Esophagus (tissue), 2 donors: ENCODE results near the gene EEF2. TPM values are rescaled to one million over a fixed set of nuclear protein-coding genes. Genes with fewer than 3 reads are reported as not detected.
"Not testable (repeated sequence)": the region's sequence is repeated elsewhere in the genome, so short reads cannot be mapped to it uniquely, and the experiment has no call there.

Source experiments
- H3K27ac ChIP-seq, 2 donors: one replicate each; pipeline ENCODE4 v1.5.1; 2013; ENCODE audit warnings: low read depth in 2 of 2, mild to moderate bottlenecking in 2 of 2, inconsistent platforms in 1 of 2, low read length in 1 of 2, moderate library complexity in 1 of 2
- H3K27me3 ChIP-seq, 2 donors: one replicate each; pipeline ENCODE4 v1.6.1; 2013; ENCODE audit warnings: low read length in 2 of 2, control low read depth in 1 of 2, mild to moderate bottlenecking in 1 of 2; ENCODE audit not compliant: insufficient read depth in 2 of 2, control insufficient read depth in 1 of 2
- H3K36me3 ChIP-seq, 2 donors: one replicate each; pipeline ENCODE4 v1.6.1; 2013; ENCODE audit warnings: low read length in 1 of 2; ENCODE audit not compliant: control insufficient read depth in 2 of 2, insufficient read depth in 2 of 2
- H3K4me1 ChIP-seq, 2 donors: one replicate each; pipeline ENCODE4 v1.6.1; 2013; ENCODE audit warnings: low read length in 1 of 2; ENCODE audit not compliant: control insufficient read depth in 2 of 2, insufficient read depth in 2 of 2
- H3K4me3 ChIP-seq, 2 donors: one replicate each; pipeline ENCODE4 v1.5.1; 2013; ENCODE audit warnings: low read length in 2 of 2, mild to moderate bottlenecking in 2 of 2, low read depth in 1 of 2, moderate library complexity in 1 of 2
- H3K9me3 ChIP-seq, 2 donors: one replicate each; pipeline ENCODE4 v1.6.1; 2013; ENCODE audit warnings: mild to moderate bottlenecking in 2 of 2, low read depth in 1 of 2, low read length in 1 of 2, moderate library complexity in 1 of 2; ENCODE audit not compliant: control insufficient read depth in 2 of 2, insufficient read depth in 1 of 2
- WGBS, 2 donors: extraction: QIAGEN DNeasy Blood & Tissue Kit; methylation state at CpG; one replicate each; pipeline ENCODE4 v1.1.7; 2013; 5-methylcytosine and 5-hydroxymethylcytosine counted together
- polyA plus RNA-seq, 2 donors: library from polyadenylated mRNA; stranded (reverse); fragments of 200-250 nt; gene quantifications; one replicate each; pipeline ENCODE4 v1.2.3, GENCODE V29; 2013
- donor health status: healthy with polysubstance abuse.
- donor health status: Bipolar disorder and iron deficiency.

The EEF2 gene
- polyA plus RNA-seq, 2 donors, result 494 to 820 TPM

GRCh38 chr19:3964256-3965194, 20.7 kb downstream of the EEF2 start:
- Histone ChIP-seq H3K4me3 (no peak overlapping the region), H3K36me3 (peaks cover 20 to 48% of the 10 kb centered on the region in 2 donors), H3K27ac (no peak overlapping the region), H3K4me1 (peaks cover 3 to 6% of the 10 kb centered on the region in 2 donors), H3K27me3 (no peaks in the 10 kb centered on the region), H3K9me3 (no peaks in the 10 kb centered on the region)
- 90 to 91% methylated on average over 54 to 60 of the region's 60 CpGs for WGBS, 2 donors

GRCh38 chr19:3963458-3964255, 21.6 kb downstream of the EEF2 start:
- peaks cover 20 to 56% of the 10 kb centered on the region in 2 donors for H3K36me3 ChIP-seq
- 94 to 95% methylated on average over 35 of the region's 35 CpGs for WGBS, 2 donors

GRCh38 chr19:3961007-3961406, 24.3 kb downstream of the EEF2 start:
- no peak overlapping the region for H3K27ac ChIP-seq
- 93 to 96% methylated on average over 24 of the region's 24 CpGs for WGBS, 2 donors
- H3K9me3 ChIP-seq, result peaks cover 0 to 3% of the 10 kb centered on the region in 2 donors
- peaks cover 21 to 66% of the 10 kb centered on the region in 2 donors for H3K36me3 ChIP-seq
- no peak overlapping the region for H3K4me3 ChIP-seq
- H3K27me3 ChIP-seq, result no peaks in the 10 kb centered on the region
- peaks cover 0 to 2% of the 10 kb centered on the region in 2 donors for H3K4me1 ChIP-seq

More at GRCh38 chr19:3963458-3964255, 21.6 kb downstream of the EEF2 start:
- Histone ChIP-seq H3K27me3 (no peaks in the 10 kb centered on the region), H3K27ac (no peak overlapping the region), H3K4me1 (peaks cover 0 to 6% of the 10 kb centered on the region in 2 donors), H3K4me3 (no peak overlapping the region), H3K9me3 (peaks cover 0 to 3% of the 10 kb centered on the region in 2 donors)

- Histone ChIP-seq H3K9me3 (peaks cover 0 to 3% of the 10 kb centered on the region in 2 donors), H3K4me3 (no peak overlapping the region), H3K4me1 (no peaks in the 10 kb centered on the region), H3K27ac (no peak overlapping the region), H3K27me3 (no peaks in the 10 kb centered on the region), H3K36me3 (peaks cover 18 to 63% of the 10 kb centered on the region in 2 donors)
- WGBS, 2 donors, result 95 to 96% methylated on average over 15 of the region's 15 CpGs
Observed at GRCh38 chr19:3959766-3960131, 25.5 kb downstream of the EEF2 start.

- no peak overlapping the region for H3K27ac ChIP-seq
- H3K4me1 ChIP-seq, result no peaks in the 10 kb centered on the region
- no peaks in the 10 kb centered on the region for H3K27me3 ChIP-seq
- H3K36me3 ChIP-seq, result peaks cover 14 to 57% of the 10 kb centered on the region in 2 donors
- no peak overlapping the region for H3K4me3 ChIP-seq
- 96 to 97% methylated on average over 83 to 86 of the region's 86 CpGs for WGBS, 2 donors
- peaks cover 0 to 3% of the 10 kb centered on the region in 2 donors for H3K9me3 ChIP-seq
Observed at GRCh38 chr19:3958836-3959765, 26.2 kb downstream of the EEF2 start.

- Histone ChIP-seq H3K4me1 (no peaks in the 10 kb centered on the region), H3K4me3 (no peak overlapping the region), H3K36me3 (peaks cover 11 to 30% of the 10 kb centered on the region in 2 donors), H3K27me3 (no peaks in the 10 kb centered on the region), H3K9me3 (peaks cover 0 to 3% of the 10 kb centered on the region in 2 donors), H3K27ac (no peak overlapping the region)
- 85 to 86% methylated on average over 7 to 10 of the region's 10 CpGs for WGBS, 2 donors
Observed at GRCh38 chr19:3955688-3956087, 29.6 kb downstream of the EEF2 start.

GRCh38 chr19:3955276-3955675, 30.0 kb downstream of the EEF2 start:
- WGBS, 2 donors, result 81 to 86% methylated on average over 13 of the region's 13 CpGs
- not testable (repeated sequence) for H3K4me3 ChIP-seq, H3K9me3 ChIP-seq, H3K27me3 ChIP-seq, H3K27ac ChIP-seq, H3K4me1 ChIP-seq
- H3K36me3 ChIP-seq, result peaks cover 11 to 28% of the 10 kb centered on the region in 2 donors

- 62 to 78% methylated on average over 12 of the region's 12 CpGs for WGBS, 2 donors
- H3K27ac ChIP-seq, result peak overlapping the region in 1 of 2 donors; percentile 53
Observed at GRCh38 chr19:3954107-3954506, 31.2 kb downstream of the EEF2 start.

More at GRCh38 chr19:3954107-3954506, 31.2 kb downstream of the EEF2 start:
- Histone ChIP-seq H3K9me3 (peaks cover 0 to under 1% of the 10 kb centered on the region in 2 donors), H3K27me3 (no peaks in the 10 kb centered on the region), H3K4me3 (no peak overlapping the region), H3K36me3 (peaks cover 7 to 17% of the 10 kb centered on the region in 2 donors), H3K4me1 (no peaks in the 10 kb centered on the region)
